Nephron (organoid): ENCODE measurements around the gene CRACDL.
A peak's percentile ranks its signal among the peaks of the same experiment; 100 is the strongest.

ENCODE experiments used
- H3K27ac Mint-ChIP-seq, 3 experiments: 2 replicates each; pipeline ENCODE4 v1.8.0; 2020; ENCODE audit warnings: mixed read lengths in 3 of 3, mild to moderate bottlenecking in 2 of 3, moderate library complexity in 1 of 3
- H3K27me3 Mint-ChIP-seq: 2 replicates; pipeline ENCODE4 v1.8.0; 2021; ENCODE audit warnings: low read depth, mild to moderate bottlenecking, moderate library complexity, mixed read lengths
- H3K36me3 Mint-ChIP-seq: 2 replicates; pipeline ENCODE4 v1.8.0; 2020; ENCODE audit warnings: low read depth, mixed read lengths
- H3K4me1 Mint-ChIP-seq: 2 replicates; pipeline ENCODE4 v1.8.0; 2020; ENCODE audit warnings: mixed read lengths
- H3K4me3 Mint-ChIP-seq, 3 experiments: 2 replicates each; pipeline ENCODE4 v1.8.0; 2020; ENCODE audit warnings: mild to moderate bottlenecking in 3 of 3, mixed read lengths in 3 of 3, moderate library complexity in 2 of 3
- H3K9me3 Mint-ChIP-seq: 2 replicates; pipeline ENCODE4 v1.8.0; 2020; ENCODE audit warnings: mixed read lengths
- CTCF ChIP-seq, 3 experiments: fragments of 200-600 bp; sonication (generic); IDR thresholded peaks; one replicate each; pipeline ENCODE4 v1.5.0; 2021; ENCODE audit warnings: antibody characterized with exemption in 3 of 3; ENCODE audit not compliant: unreplicated experiment in 3 of 3

The CRACDL gene

GRCh38 chr2:98896416-98896815, 39.6 kb downstream of the CRACDL start:
- no peaks in the 10 kb centered on the region for H3K36me3 Mint-ChIP-seq
- H3K4me3 Mint-ChIP-seq: peak overlapping the region in 1 of 3 experiments; percentile 9
- peaks cover 3% of the 10 kb centered on the region for H3K9me3 Mint-ChIP-seq
- peaks cover 38% of the 10 kb centered on the region for H3K4me1 Mint-ChIP-seq
- peaks cover 3% of the 10 kb centered on the region for H3K27me3 Mint-ChIP-seq
- H3K27ac Mint-ChIP-seq: peak overlapping the region in 2 of 3 experiments; percentile 72 to 78
- no peak for TF ChIP-seq CTCF (IDR thresholded peaks at IDR 0.05; ENCODE audit: unreplicated experiment in 3 of 3)

- Mint-ChIP-seq H3K4me3 (peak overlapping the region in 1 of 3 experiments; percentile 44), H3K36me3 (no peaks in the 10 kb centered on the region), H3K27me3 (peaks cover 3% of the 10 kb centered on the region), H3K9me3 (peaks cover 3% of the 10 kb centered on the region), H3K27ac (peak overlapping the region; percentile 66 to 92 (median 72)), H3K4me1 (peaks cover 38% of the 10 kb centered on the region)
- TF ChIP-seq CTCF (IDR thresholded peaks at IDR 0.05; ENCODE audit: unreplicated experiment in 3 of 3): no peak
Measured at GRCh38 chr2:98895901-98896300, 40.1 kb downstream of the CRACDL start.

GRCh38 chr2:98895221-98895620, 40.8 kb downstream of the CRACDL start:
- H3K27ac Mint-ChIP-seq: peak overlapping the region in 2 of 3 experiments; percentile 4 to 35
- peaks cover 38% of the 10 kb centered on the region for H3K4me1 Mint-ChIP-seq
- peaks cover 3% of the 10 kb centered on the region for H3K27me3 Mint-ChIP-seq

GRCh38 chr2:98894331-98895000, 41.6 kb downstream of the CRACDL start:
- Mint-ChIP-seq H3K4me1 (peaks cover 38% of the 10 kb centered on the region), H3K36me3 (no peaks in the 10 kb centered on the region), H3K27ac (no peak overlapping the region), H3K9me3 (peaks cover 11% of the 10 kb centered on the region), H3K27me3 (peaks cover 3% of the 10 kb centered on the region), H3K4me3 (no peak overlapping the region)
- no peak for TF ChIP-seq CTCF (IDR thresholded peaks at IDR 0.05; ENCODE audit: unreplicated experiment in 3 of 3)

More at GRCh38 chr2:98895221-98895620, 40.8 kb downstream of the CRACDL start:
- no peak for TF ChIP-seq CTCF (IDR thresholded peaks at IDR 0.05; ENCODE audit: unreplicated experiment in 3 of 3)
- no peaks in the 10 kb centered on the region for H3K36me3 Mint-ChIP-seq
- H3K9me3 Mint-ChIP-seq: peaks cover 4% of the 10 kb centered on the region
- no peak overlapping the region for H3K4me3 Mint-ChIP-seq

GRCh38 chr2:98893911-98894321, 42.1 kb downstream of the CRACDL start:
- Mint-ChIP-seq H3K27me3 (peaks cover 3% of the 10 kb centered on the region), H3K36me3 (no peaks in the 10 kb centered on the region), H3K4me1 (peaks cover 32% of the 10 kb centered on the region), H3K9me3 (peaks cover 13% of the 10 kb centered on the region), H3K27ac (no peak overlapping the region), H3K4me3 (no peak overlapping the region)
- no peak for TF ChIP-seq CTCF (IDR thresholded peaks at IDR 0.05; ENCODE audit: unreplicated experiment in 3 of 3)

- H3K4me1 Mint-ChIP-seq: peaks cover 24% of the 10 kb centered on the region
- no peaks in the 10 kb centered on the region for H3K27me3 Mint-ChIP-seq
- H3K27ac Mint-ChIP-seq: no peak overlapping the region
- no peak for TF ChIP-seq CTCF (IDR thresholded peaks at IDR 0.05; ENCODE audit: unreplicated experiment in 3 of 3)
- no peaks in the 10 kb centered on the region for H3K36me3 Mint-ChIP-seq
- no peak overlapping the region for H3K4me3 Mint-ChIP-seq
- H3K9me3 Mint-ChIP-seq: peaks cover 17% of the 10 kb centered on the region
Measured at GRCh38 chr2:98892871-98893270, 43.2 kb downstream of the CRACDL start.
